Measurements from ENCODE around the gene PON2. TPM values are rescaled to one million over a fixed set of nuclear protein-coding genes. Genes with fewer than 3 reads are reported as not detected.
A peak's percentile ranks its signal among the peaks of the same experiment; 100 is the strongest.

Gene PON2
- total and polyA plus RNA-seq, 2 of the 13 experiments (the other 11 are each of a cell fraction or from before 2014, with no cell fraction given), result 202 to 217 TPM

GRCh38 chr7:95395755-95396135 lies 39.1 kb downstream of the PON2 start:
- 0 out of 2 replicates have a peak, but pooled peaks have one; percentile 13 for TF ChIP-seq ZNF772 (CRISPR knock-in tag; IDR thresholded peaks at IDR 0.05)
- TF ChIP-seq ZNF234 (CRISPR knock-in tag; conservative IDR thresholded peaks at IDR 0.05), result peak; percentile 71; the same call in 1 of the 2 replicates
- TF ChIP-seq ZNF292 (CRISPR knock-in tag; IDR thresholded peaks at IDR 0.05; ENCODE audit: borderline replicate concordance, low read depth), result 0 out of 2 replicates have a peak, but pooled peaks have one; percentile 12
- peak; percentile 8; the same call in 1 of the 2 replicates for TF ChIP-seq MIXL1 (CRISPR knock-in tag; IDR thresholded peaks at IDR 0.05)
- TF ChIP-seq TOPORS (CRISPR knock-in tag; IDR thresholded peaks at IDR 0.05), result no peak
- TF ChIP-seq HDAC2 (CRISPR knock-in tag; IDR thresholded peaks at IDR 0.05), result no peak
- TF ChIP-seq HNF1B (CRISPR knock-in tag; IDR thresholded peaks at IDR 0.05), result peak; percentile 54; the same call in 1 of the 2 replicates
- H3K79me2 ChIP-seq (ENCODE audit: insufficient read depth, low read length), result peaks cover 23% of the 10 kb centered on the region
- H3K4me1 ChIP-seq (ENCODE audit: insufficient read depth, low read length), result peaks cover 32% of the 10 kb centered on the region
- POLR2A ChIA-PET, result interaction anchor here (1.0 to 3.6 kb wide), 14 partner anchors 10 to 96 kb away, joined by 3 to 39 read pairs (median 6); partner anchors contain the start of genes PON1 and PON2
- peak; percentile 9 for DNase-seq (ENCODE audit: low spot score)
- peak overlapping the region; percentile 76 for H3K27ac ChIP-seq (ENCODE audit: extremely low read length, insufficient read depth, low read length)
- no peak for FAIRE-seq
- peak overlapping the region; percentile 76 to 92 (median 91) for H3K4me3 ChIP-seq (replicated peaks in 1 of 3; ENCODE audit: insufficient read depth in 1 of 3, low read depth in 2 of 3, low read length in 3 of 3)
- peak overlapping the region; percentile 91 for H3K4me2 ChIP-seq (ENCODE audit: low read depth, low read length)
- peak overlapping the region; percentile 85 for H3K9ac ChIP-seq (ENCODE audit: insufficient read depth, low read depth, low read length)
- H2AFZ ChIP-seq (ENCODE audit: low read length), result peak overlapping the region; percentile 87
- CTCF ChIA-PET (ENCODE audit: low intra/inter-chr PET ratio, low total read pairs), result interaction anchor here (2.7 kb wide), 1 partner anchor 82 kb away, joined by 28 read pairs; no protein-coding TSS in a partner anchor
- ATAC-seq, result peak; percentile 49
- WGBS (ENCODE audit: low lambda C conversion rate), result 3% methylated on average over 11 of the region's 11 CpGs
- no peaks in the 10 kb centered on the region; a peak in 1 of 5 replicates for H3K36me3 ChIP-seq (replicated peaks in 1 of 2; ENCODE audit: control insufficient read depth in 1 of 2, insufficient read depth in 2 of 2, low read length in 2 of 2)
- H3K9me3 ChIP-seq (ENCODE audit: low read length), result no peaks in the 10 kb centered on the region
- intact Hi-C loops (cut with micrococcal nuclease; ENCODE audit: unreplicated experiment) (loop anchor here (1.0 to 2.0 kb wide), 2 partner anchors 45 to 82 kb away; no protein-coding TSS in a partner anchor), in situ Hi-C loops (cut with HindIII; ENCODE audit: extremely low pct_ligation_motif_present, low pct_unique_long_range_greater_than_20kb) (loop anchor here (5.0 kb wide), 1 partner anchor 82 kb away; no protein-coding TSS in a partner anchor)
- no peaks in the 10 kb centered on the region; a peak in 1 of 5 replicates for H3K27me3 ChIP-seq (ENCODE audit: control insufficient read depth in 1 of 2, insufficient read depth in 2 of 2, low read length in 2 of 2)
- no peaks in the 10 kb centered on the region for H4K20me1 ChIP-seq (ENCODE audit: insufficient read depth, low read length)
- TSS peak; percentile 49 for BruUV-seq (replicated peaks)

All from HepG2 (cell line).